ENCODE data around the gene LMAN2. TPM values are rescaled to one million over a fixed set of nuclear protein-coding genes. Genes with fewer than 3 reads are reported as not detected.

LMAN2 gene
- total RNA-seq, 1 experiment from 2014 or later = 106 TPM

DNA sequence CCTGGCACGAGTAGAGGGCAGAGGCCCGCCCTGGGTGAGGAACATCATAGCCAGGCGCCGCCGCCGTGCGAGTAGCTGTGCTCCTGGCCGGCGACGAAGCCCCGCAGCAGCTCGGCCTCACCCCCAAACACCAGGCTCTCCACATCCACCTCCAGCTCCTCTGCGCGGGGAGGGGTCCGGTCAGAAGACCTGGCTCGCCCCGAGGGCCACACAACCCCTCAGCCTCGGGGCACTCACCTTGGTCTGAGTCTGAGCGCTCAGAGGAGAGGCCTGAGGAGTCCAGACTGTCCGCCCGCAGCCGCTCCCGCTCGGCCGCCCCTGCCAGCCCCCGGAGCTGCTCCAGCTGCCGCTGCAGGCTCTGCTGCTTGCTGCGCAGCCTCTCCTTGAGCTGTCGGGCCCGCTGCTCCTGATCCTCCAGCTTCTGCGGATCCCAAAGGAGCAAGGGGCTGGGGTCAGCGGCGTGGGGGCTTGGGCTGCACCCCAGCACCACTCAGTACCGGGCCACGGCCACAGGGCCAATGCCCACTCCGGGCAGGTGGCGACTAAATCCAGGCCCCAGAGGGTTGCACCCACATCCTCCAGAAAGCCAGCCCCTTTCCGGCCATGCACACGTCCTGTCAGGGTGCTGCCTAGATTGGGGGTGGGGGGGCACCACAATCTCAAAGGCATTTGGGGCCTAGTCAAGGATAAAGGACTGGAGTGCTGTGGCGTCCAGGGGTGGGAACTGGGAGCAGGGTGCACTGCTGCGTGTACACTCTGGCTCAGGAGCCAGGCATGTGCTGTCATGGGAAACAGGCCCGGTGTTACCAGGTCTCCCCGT, 43.7 kb downstream of the LMAN2 start:
- Histone ChIP-seq H3K9ac (ENCODE audit: extremely low read depth, insufficient read length, low read length) (no peak overlapping the region), H3K27ac (ENCODE audit: insufficient read length, low read depth, low read length) (no peak overlapping the region), H3K4me2 (ENCODE audit: insufficient read depth, insufficient read length, low read length) (no peak overlapping the region), H2BK12ac (ENCODE audit: insufficient read length, low read depth, low read length) (no peak overlapping the region), H3K4ac (ENCODE audit: low read depth, low read length) (no peak overlapping the region), H3K56ac (ENCODE audit: insufficient read length, low read depth, low read length) (no peak overlapping the region), H3K79me2 (ENCODE audit: insufficient read depth, low read length) (peaks cover 9% of the 10 kb centered on the region; the same call in 1 of the 2 replicates), H3T11ph (ENCODE audit: low read length) (no peak overlapping the region), H3K79me1 (ENCODE audit: insufficient read depth, low read depth, low read length, poor library complexity, severe bottlenecking) (no peaks in the 10 kb centered on the region), H2BK5ac (ENCODE audit: insufficient read length, low read length) (no peak overlapping the region), H3K4me1 (ENCODE audit: insufficient read depth, low read length) (no peaks in the 10 kb centered on the region), H3K27me3 (ENCODE audit: insufficient read depth, low read length) (no peaks in the 10 kb centered on the region), H4K5ac (ENCODE audit: insufficient read length, low read depth, low read length) (no peak overlapping the region), H2AFZ (ENCODE audit: low read length) (no peak overlapping the region), H3K18ac (ENCODE audit: insufficient read length, low read depth, low read length) (no peak overlapping the region), H3K9me3 (ENCODE audit: control insufficient read depth, low read depth, low read length) (no peaks in the 10 kb centered on the region), H3K23ac (ENCODE audit: insufficient read length, low read depth, low read length) (no peak overlapping the region), H2BK120ac (ENCODE audit: low read depth, low read length, poor library complexity, severe bottlenecking) (no peak overlapping the region), H3K23me2 (ENCODE audit: insufficient read length, low read depth, low read length, poor library complexity, severe bottlenecking) (peaks cover 22% of the 10 kb centered on the region), H4K20me1 (ENCODE audit: control insufficient read depth, insufficient read depth, insufficient read length) (peaks cover 5% of the 10 kb centered on the region), H4K91ac (ENCODE audit: insufficient read length, low read depth, low read length) (no peak overlapping the region), H3K14ac (ENCODE audit: insufficient read depth, low read length) (no peak overlapping the region), H2AK5ac (ENCODE audit: insufficient read length, low read length) (no peak overlapping the region), H2BK15ac (ENCODE audit: low read depth, low read length) (no peak overlapping the region), H2BK20ac (ENCODE audit: low read depth, low read length, poor library complexity, severe bottlenecking) (no peak overlapping the region), H4K8ac (replicated peaks; ENCODE audit: insufficient read length, low read depth, low read length) (no peak overlapping the region)
- H3K4me3 Mint-ChIP-seq = no peak overlapping the region
- WGBS (ENCODE audit: extremely low coverage, insufficient read length, low lambda C conversion rate) = no CpG with 5 or more reads among the region's 43 CpGs
- no peak overlapping the region for H3K27ac Mint-ChIP-seq
- DNase-seq = no peak
- peaks cover 20 to 26% of the 10 kb centered on the region in 2 experiments for H3K4me1 Mint-ChIP-seq
- peaks cover 24 to 33% (median 31%) of the 10 kb centered on the region in 3 experiments for H3K36me3 Mint-ChIP-seq (ENCODE audit: insufficient read depth in 1 of 3, low read depth in 3 of 3)
- TF ChIP-seq, protein P1, sequence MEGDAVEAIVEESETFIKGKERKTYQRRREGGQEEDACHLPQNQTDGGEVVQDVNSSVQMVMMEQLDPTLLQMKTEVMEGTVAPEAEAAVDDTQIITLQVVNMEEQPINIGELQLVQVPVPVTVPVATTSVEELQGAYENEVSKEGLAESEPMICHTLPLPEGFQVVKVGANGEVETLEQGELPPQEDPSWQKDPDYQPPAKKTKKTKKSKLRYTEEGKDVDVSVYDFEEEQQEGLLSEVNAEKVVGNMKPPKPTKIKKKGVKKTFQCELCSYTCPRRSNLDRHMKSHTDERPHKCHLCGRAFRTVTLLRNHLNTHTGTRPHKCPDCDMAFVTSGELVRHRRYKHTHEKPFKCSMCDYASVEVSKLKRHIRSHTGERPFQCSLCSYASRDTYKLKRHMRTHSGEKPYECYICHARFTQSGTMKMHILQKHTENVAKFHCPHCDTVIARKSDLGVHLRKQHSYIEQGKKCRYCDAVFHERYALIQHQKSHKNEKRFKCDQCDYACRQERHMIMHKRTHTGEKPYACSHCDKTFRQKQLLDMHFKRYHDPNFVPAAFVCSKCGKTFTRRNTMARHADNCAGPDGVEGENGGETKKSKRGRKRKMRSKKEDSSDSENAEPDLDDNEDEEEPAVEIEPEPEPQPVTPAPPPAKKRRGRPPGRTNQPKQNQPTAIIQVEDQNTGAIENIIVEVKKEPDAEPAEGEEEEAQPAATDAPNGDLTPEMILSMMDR (conservative IDR thresholded peaks at IDR 0.05) = no peak
- H3K27me3 Mint-ChIP-seq (ENCODE audit: low read depth) = no peaks in the 10 kb centered on the region; the same call in 1 of the 2 replicates
- no peaks in the 10 kb centered on the region for H3K9me3 Mint-ChIP-seq
